GM19467 (cell line): ENCODE results near the gene AKAP10.
"Not testable (repeated sequence)": the region's sequence is repeated elsewhere in the genome, so short reads cannot be mapped to it uniquely, and the experiment has no call there.

Source experiments
- ATAC-seq: cut with Tn5 transposase; IDR thresholded peaks from one replicate; pipeline ENCODE4 v1.9.1; 2021; ENCODE audit warnings: mild to moderate bottlenecking, moderate library complexity; ENCODE audit not compliant: unreplicated experiment

AKAP10 gene

DNA sequence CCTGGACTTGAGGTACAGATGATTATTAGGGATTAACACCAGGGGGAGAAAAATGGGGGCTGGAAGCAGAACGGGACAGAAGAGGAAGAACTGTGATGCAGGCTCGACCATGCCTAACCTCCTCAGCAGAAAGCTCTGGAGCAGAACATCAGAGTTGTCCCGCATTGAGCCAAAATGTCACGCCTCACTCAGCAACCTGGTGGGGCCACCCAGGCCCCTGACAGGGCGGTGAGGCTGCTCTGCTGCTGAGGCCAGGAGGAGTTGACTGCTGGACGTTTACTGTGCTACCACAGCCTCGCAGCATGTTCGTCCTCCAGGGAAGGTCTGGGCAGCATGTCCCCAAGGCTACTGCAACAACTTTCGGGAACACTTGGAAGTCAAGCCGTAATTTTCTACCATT lies 103.4 kb downstream of the AKAP10 start:
- no peak for ATAC-seq

DNA sequence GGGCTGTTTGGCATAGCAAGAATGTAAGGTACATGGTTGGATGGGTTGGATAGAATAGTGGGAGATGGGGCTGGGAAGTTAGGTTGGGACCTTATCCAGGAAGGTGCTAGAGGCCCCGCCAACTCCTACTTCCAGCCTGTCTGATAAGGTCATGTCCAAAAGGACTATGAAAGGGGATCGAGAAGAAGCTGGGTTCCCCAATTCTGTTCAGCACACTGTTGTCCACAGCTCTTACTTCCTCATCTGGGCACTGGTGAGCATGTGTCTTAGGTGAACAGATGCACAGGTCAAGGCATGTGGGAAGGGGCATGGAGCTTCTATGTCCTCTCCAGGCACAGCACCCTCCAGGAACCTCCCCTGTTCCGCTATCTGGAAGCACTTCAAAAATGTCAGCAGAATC lies 104.3 kb downstream of the AKAP10 start:
- no peak for ATAC-seq

DNA sequence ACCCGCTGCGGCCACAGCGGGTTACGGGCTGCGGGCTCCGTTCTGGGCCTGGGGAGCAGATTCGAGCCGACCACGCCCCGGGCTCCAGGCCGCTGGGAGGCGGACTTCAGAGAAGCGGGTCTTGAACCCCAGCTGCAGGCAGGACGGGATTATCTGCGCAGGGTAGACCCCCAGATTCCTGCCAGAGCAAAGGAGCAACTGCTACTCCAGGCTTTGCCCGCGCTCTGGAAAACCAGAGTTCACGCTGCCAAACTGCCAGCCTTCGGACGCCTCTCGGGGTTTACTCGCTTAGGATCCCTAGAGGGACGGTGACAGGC lies 109.6 kb downstream of the AKAP10 start:
- ATAC-seq, result no peak

DNA sequence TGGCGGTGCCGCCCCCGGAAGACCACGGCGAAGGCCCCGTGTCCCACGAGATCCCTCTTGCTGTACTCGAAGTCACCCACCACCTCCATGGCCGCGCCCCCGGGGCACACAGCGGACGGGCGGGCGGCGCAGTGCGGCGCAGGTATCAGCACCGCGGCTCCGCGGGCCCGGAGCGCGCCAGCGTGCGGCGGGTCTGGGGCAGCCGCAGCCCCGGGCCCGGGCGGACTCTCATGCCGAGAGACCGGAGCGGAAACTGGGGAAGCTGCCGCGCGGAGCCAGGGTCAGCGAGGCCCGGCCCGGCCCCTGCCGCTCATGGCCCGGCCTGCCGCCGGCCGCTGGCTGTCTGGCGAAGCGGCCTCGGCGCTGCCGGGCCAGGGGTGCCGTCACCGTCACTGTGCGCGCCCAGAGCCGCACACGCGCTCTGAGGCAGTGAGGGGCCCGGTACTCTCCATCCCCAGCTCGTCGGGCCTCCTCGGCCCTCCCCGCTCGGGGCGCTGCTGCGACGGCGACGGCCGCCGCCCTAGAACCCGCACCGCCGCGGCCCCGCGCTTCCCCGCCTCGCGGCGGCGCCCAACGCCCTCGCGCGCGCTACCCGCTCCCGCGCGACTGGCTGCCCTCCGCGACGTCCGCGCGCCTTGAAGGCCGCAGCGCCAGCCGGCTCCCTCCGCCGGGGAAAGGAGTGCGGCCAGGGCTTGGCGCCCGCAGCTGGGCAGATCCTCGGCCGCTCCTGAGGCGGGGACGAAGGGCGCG lies 110.1 kb downstream of the AKAP10 start, which contains the start of gene ULK2:
TSS of gene ULK2 (minus strand) at position 608 of the 750 bp plus-strand sequence. CDS start at position 89, 519 bp downstream.
- no peak for ATAC-seq

- no peak for ATAC-seq
Observed at GRCh38 chr17:19867079-19867328, 110.6 kb downstream of the AKAP10 start.

DNA sequence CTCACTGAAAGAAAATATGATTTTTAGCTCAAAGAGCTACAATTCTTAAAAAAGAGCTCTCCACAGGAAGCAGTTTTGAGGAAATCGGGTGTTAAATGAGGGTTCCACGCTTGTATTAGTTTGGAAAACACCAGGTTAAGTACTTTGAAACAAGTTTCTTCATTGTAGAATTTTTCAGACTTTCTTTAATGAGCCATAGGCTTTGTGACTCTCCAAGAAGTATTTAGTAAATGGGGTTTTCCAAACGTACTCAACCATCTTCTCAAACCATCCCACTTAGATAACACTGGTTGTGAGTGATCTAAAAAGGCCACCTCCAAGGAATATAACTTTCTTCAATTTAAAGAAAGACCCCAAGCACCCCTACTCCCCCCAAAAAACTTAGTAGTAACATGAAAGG lies 112.6 kb downstream of the AKAP10 start:
- ATAC-seq, result no peak

DNA sequence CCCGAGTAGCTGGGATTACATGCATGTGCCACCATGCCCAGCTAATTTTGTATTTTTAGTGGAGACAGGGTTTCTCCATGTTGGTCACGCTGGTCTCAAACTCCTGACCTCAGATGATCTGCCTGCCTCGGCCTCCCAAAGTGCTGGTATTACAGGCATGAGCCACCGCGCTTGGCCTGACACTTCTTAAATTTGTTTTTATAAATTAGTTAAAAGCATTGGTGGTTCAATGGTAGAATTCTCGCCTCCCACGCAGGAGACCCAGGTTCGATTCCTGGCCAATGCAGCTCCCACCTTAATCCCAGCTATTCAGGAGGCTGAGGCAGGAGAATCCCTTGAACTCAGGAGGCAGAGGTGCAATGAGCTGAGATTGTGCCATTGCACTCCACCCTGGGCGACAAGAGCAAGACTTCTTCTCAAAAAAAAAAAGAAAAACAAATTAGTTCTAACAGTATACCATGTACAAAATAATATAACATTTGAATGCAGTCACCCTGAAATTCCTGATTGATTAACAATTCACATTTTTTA lies 116.9 kb downstream of the AKAP10 start:
- ATAC-seq, result not testable (repeated sequence)

DNA sequence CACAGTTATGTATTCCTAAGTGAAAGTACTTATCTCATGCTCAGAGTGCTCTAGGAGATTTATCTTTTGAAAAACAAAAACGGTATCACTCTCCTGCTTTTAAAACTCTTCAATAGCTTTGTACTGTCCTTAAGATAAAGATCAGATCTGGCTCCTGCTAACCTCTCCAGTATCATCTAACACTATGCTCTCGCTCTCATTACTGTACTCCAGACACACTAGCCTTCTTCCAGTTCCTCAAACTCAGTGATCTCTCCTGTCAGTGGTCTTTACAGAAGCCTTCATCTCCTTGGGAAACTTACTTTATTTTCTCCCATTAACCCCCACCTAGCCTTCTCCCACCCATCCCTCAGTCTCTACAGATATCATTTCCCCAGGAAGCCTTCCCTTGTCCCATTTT lies 120.0 kb downstream of the AKAP10 start:
- ATAC-seq, result no peak
